ENCODE measurements around the gene SELENOP.
"Not testable (repeated sequence)": the region's sequence is repeated elsewhere in the genome, so short reads cannot be mapped to it uniquely, and the experiment has no call there.

SELENOP gene

GRCh38 chr5:42828671-42829070 lies 17.0 kb upstream of the SELENOP start:
- no peak for FAIRE-seq
- DNase-seq (ENCODE audit: extremely low spot score, insufficient read length, low read depth) = no peak

GRCh38 chr5:42826757-42827515 lies 15.2 kb upstream of the SELENOP start:
- FAIRE-seq = no peak
- DNase-seq (ENCODE audit: extremely low spot score, insufficient read length, low read depth) = no peak

- FAIRE-seq (no peak), DNase-seq (ENCODE audit: extremely low spot score, insufficient read length, low read depth) (no peak)
Measured at GRCh38 chr5:42825422-42826148, 13.9 kb upstream of the SELENOP start.

- DNase-seq (ENCODE audit: extremely low spot score, insufficient read length, low read depth) (no peak), FAIRE-seq (no peak)
Measured at GRCh38 chr5:42824347-42824976, 12.8 kb upstream of the SELENOP start.

- FAIRE-seq (no peak), DNase-seq (ENCODE audit: extremely low spot score, insufficient read length, low read depth) (no peak)
Measured at GRCh38 chr5:42822548-42822947, 10.9 kb upstream of the SELENOP start.

GRCh38 chr5:42819745-42820144 lies 8.1 kb upstream of the SELENOP start:
- FAIRE-seq = no peak

GRCh38 chr5:42816546-42816945 lies 4.9 kb upstream of the SELENOP start:
- not testable (repeated sequence) for DNase-seq (ENCODE audit: extremely low spot score, insufficient read length, low read depth); FAIRE-seq

More at GRCh38 chr5:42819745-42820144, 8.1 kb upstream of the SELENOP start:
- no peak for DNase-seq (ENCODE audit: extremely low spot score, insufficient read length, low read depth)

- FAIRE-seq = no peak
- no peak for DNase-seq (ENCODE audit: extremely low spot score, insufficient read length, low read depth)
Measured at GRCh38 chr5:42813533-42813932, 1.8 kb upstream of the SELENOP start.

GRCh38 chr5:42812620-42813019 lies 928 bp upstream of the SELENOP start:
- no peak for DNase-seq (ENCODE audit: extremely low spot score, insufficient read length, low read depth)
- no peak for FAIRE-seq

- DNase-seq (ENCODE audit: extremely low spot score, insufficient read length, low read depth) (no peak), FAIRE-seq (no peak)
Measured at GRCh38 chr5:42810834-42811590, 680 bp downstream of the SELENOP start.

- no peak for FAIRE-seq
- no peak for DNase-seq (ENCODE audit: extremely low spot score, insufficient read length, low read depth)
Measured at GRCh38 chr5:42808888-42809611, 2.6 kb downstream of the SELENOP start.

- FAIRE-seq (no peak), DNase-seq (ENCODE audit: extremely low spot score, insufficient read length, low read depth) (no peak)
Measured at GRCh38 chr5:42807722-42808447, 3.8 kb downstream of the SELENOP start.

GRCh38 chr5:42806701-42807262 lies 4.9 kb downstream of the SELENOP start:
- DNase-seq (ENCODE audit: extremely low spot score, insufficient read length, low read depth) (no peak), FAIRE-seq (no peak)

- FAIRE-seq = no peak
- DNase-seq (ENCODE audit: extremely low spot score, insufficient read length, low read depth) = no peak
Measured at GRCh38 chr5:42806004-42806700, 5.5 kb downstream of the SELENOP start.

GRCh38 chr5:42804717-42805339 lies 6.9 kb downstream of the SELENOP start:
- FAIRE-seq (no peak), DNase-seq (ENCODE audit: extremely low spot score, insufficient read length, low read depth) (no peak)

GRCh38 chr5:42801516-42802166 lies 10.1 kb downstream of the SELENOP start:
- FAIRE-seq (no peak), DNase-seq (ENCODE audit: extremely low spot score, insufficient read length, low read depth) (no peak)

GRCh38 chr5:42800748-42801330 lies 10.9 kb downstream of the SELENOP start:
- DNase-seq (ENCODE audit: extremely low spot score, insufficient read length, low read depth) (no peak), FAIRE-seq (no peak)
